CD14-positive monocyte (primary cell): Measurements from ENCODE around the gene DIS3L. TPM values are rescaled to one million over a fixed set of nuclear protein-coding genes. Genes with fewer than 3 reads are reported as not detected.
"Not testable (repeated sequence)": the region's sequence is repeated elsewhere in the genome, so short reads cannot be mapped to it uniquely, and the experiment has no call there.

Source experiments
- DNase-seq, 3 donors: peaks; one replicate each; pipeline ENCODE4 v3.0.0-alpha.2; 2011 to 2022
- H2AFZ ChIP-seq: 2 replicates; pipeline ENCODE4 v1.6.0; 2012; ENCODE audit warnings: mild to moderate bottlenecking, low read depth, low read length, inconsistent platforms; ENCODE audit not compliant: insufficient read depth, poor library complexity, severe bottlenecking
- H3K27ac ChIP-seq, 2 donors: 1 replicate in 1 of 2; 2 replicates in 1 of 2; pipeline ENCODE4 v1.5.1; 2012 to 2013; ENCODE audit warnings: low read length in 2 of 2, control low read depth in 1 of 2, inconsistent platforms in 1 of 2, low read depth in 1 of 2, mild to moderate bottlenecking in 1 of 2
- H3K27me3 ChIP-seq, 2 donors: one replicate each; pipeline versions ENCODE4 v1.6.0 to v1.6.1; 2011 to 2013; ENCODE audit warnings: low read length in 2 of 2; ENCODE audit not compliant: control insufficient read depth in 2 of 2, insufficient read depth in 2 of 2
- H3K36me3 ChIP-seq, 2 donors: replicated peaks in 1 of 2; 1 replicate in 1 of 2; 2 replicates in 1 of 2; pipeline versions ENCODE4 v1.5.1 to v1.6.1; 2012 to 2013; ENCODE audit warnings: low read length in 2 of 2, control low read depth in 1 of 2, inconsistent platforms in 1 of 2, mild to moderate bottlenecking in 1 of 2; ENCODE audit not compliant: insufficient read depth in 2 of 2, control insufficient read depth in 1 of 2
- H3K4me1 ChIP-seq, 2 donors: 1 replicate in 1 of 2; 2 replicates in 1 of 2; pipeline versions ENCODE4 v1.5.1 to v1.6.1; 2012 to 2013; ENCODE audit warnings: low read length in 2 of 2, control low read depth in 1 of 2, inconsistent platforms in 1 of 2, mild to moderate bottlenecking in 1 of 2, moderate library complexity in 1 of 2; ENCODE audit not compliant: insufficient read depth in 2 of 2, control insufficient read depth in 1 of 2
- H3K4me2 ChIP-seq: replicated peaks from 2 replicates; pipeline ENCODE3; 2012; ENCODE audit warnings: low read length, moderate library complexity, mild to moderate bottlenecking; ENCODE audit not compliant: poor library complexity, severe bottlenecking; ENCODE audit errors: extremely low read depth
- H3K4me3 ChIP-seq, 3 experiments: fragments of 200-600 bp in 1 of 3; sonication (generic) in 1 of 3; replicated peaks in 1 of 3; 1 replicate in 2 of 3; 2 replicates in 1 of 3; pipeline ENCODE4 v1.5.1; 2011 to 2013; ENCODE audit warnings: low read length in 3 of 3, mild to moderate bottlenecking in 3 of 3, control low read depth in 2 of 3, low read depth in 2 of 3, inconsistent platforms in 1 of 3, moderate library complexity in 1 of 3
- H3K79me2 ChIP-seq: 2 replicates; pipeline ENCODE4 v1.6.0; 2012; ENCODE audit warnings: mild to moderate bottlenecking, control low read depth, inconsistent platforms, low read length, moderate library complexity; ENCODE audit not compliant: insufficient read depth
- H3K9ac ChIP-seq: 2 replicates; pipeline ENCODE4 v1.6.0; 2017; ENCODE audit warnings: low read length, mild to moderate bottlenecking; ENCODE audit not compliant: insufficient read depth, poor library complexity, severe bottlenecking
- H3K9me3 ChIP-seq, 2 donors: replicated peaks in 1 of 2; 1 replicate in 1 of 2; 2 replicates in 1 of 2; pipeline versions ENCODE4 v1.5.1 to v1.6.1; 2012 to 2013; ENCODE audit warnings: low read length in 2 of 2, control low read depth in 1 of 2; ENCODE audit not compliant: control insufficient read depth in 1 of 2, insufficient read depth in 1 of 2
- H4K20me1 ChIP-seq: 2 replicates; pipeline ENCODE4 v1.6.0; 2012; ENCODE audit warnings: mild to moderate bottlenecking, low read length, control low read depth, moderate library complexity; ENCODE audit not compliant: insufficient read depth
- H3K27ac Mint-ChIP-seq, 7 donors: one replicate each; pipeline ENCODE4 v1.8.0; 2020; ENCODE audit warnings: mild to moderate bottlenecking in 7 of 7, mixed read lengths in 7 of 7, moderate library complexity in 6 of 7, inconsistent platforms in 2 of 7
- H3K27me3 Mint-ChIP-seq, 3 donors: one replicate each; pipeline ENCODE4 v1.8.0; 2021 to 2022; ENCODE audit warnings: low read depth in 3 of 3, mild to moderate bottlenecking in 3 of 3, mixed read lengths in 3 of 3, moderate library complexity in 3 of 3, inconsistent platforms in 1 of 3
- H3K36me3 Mint-ChIP-seq, 2 donors: one replicate each; pipeline ENCODE4 v1.8.0; 2020; ENCODE audit warnings: mixed read lengths in 2 of 2, inconsistent platforms in 1 of 2, mild to moderate bottlenecking in 1 of 2
- H3K4me1 Mint-ChIP-seq: one replicate; pipeline ENCODE4 v1.8.0; 2020; ENCODE audit warnings: mild to moderate bottlenecking, mixed read lengths
- H3K4me3 Mint-ChIP-seq, 2 donors: one replicate each; pipeline ENCODE4 v1.8.0; 2020; ENCODE audit warnings: mild to moderate bottlenecking in 2 of 2, mixed read lengths in 2 of 2, moderate library complexity in 1 of 2
- H3K9me3 Mint-ChIP-seq, 7 donors: one replicate each; pipeline ENCODE4 v1.8.0; 2020 to 2022; ENCODE audit warnings: mixed read lengths in 7 of 7, mild to moderate bottlenecking in 6 of 7, moderate library complexity in 6 of 7, inconsistent platforms in 2 of 7
- WGBS: methylation state at CpG from one replicate; pipeline ENCODE4 v1.1.5; 2013; ENCODE audit warnings: missing lambda C conversion rate; ENCODE audit not compliant: insufficient coverage; 5-methylcytosine and 5-hydroxymethylcytosine counted together
- intact Hi-C, 2 donors: fragments of 100-400 bp; cut with micrococcal nuclease; formaldehyde crosslinking; loops; one replicate each; pipeline versions ENCODE4 v1.15.0 to v1.15.1; 2023
- polyA plus RNA-seq, 3 donors: library from polyadenylated mRNA; depleted of rRNA in 1 of 3; unstranded in 2 of 3; stranded (reverse) in 1 of 3; fragments of 300-500 nt in 2 of 3; fragments of >200 nt in 1 of 3; fragmentation: Illumina TruSeq in 2 of 3; gene quantifications; 1 replicate in 2 of 3; 2 replicates in 1 of 3; pipeline ENCODE4 v1.2.3, GENCODE V29; 2012 to 2021
- TF ChIP-seq, protein P1 (sequence below): fragments of 200-600 bp; IDR thresholded peaks from one replicate; pipeline ENCODE4 v1.8.0; 2022; ENCODE audit warnings: antibody characterized with exemption, mild to moderate bottlenecking

Gene DIS3L
- polyA plus RNA-seq, 3 donors, result 13.2 to 17.0 (median 13.6) TPM

DNA sequence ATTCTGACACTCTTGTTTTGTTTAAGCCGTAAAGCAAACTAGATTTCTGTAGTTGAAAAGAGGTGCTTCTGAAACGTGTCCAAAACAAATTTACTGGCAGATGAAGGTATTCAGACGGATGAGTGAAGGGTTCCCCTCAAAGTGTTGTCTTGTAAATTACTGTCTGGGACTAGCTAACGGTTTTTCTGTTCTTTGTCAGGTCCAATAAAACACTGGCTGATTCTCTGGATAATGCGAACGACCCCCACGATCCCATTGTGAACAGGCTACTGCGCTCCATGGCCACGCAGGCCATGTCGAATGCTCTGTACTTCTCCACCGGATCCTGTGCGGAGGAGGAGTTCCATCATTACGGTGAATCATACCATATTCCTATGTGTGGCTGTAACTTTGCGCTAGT, 35.4 kb downstream of the DIS3L start:
- no peak overlapping the region for H3K4me3 ChIP-seq
- peaks cover 76 to 97% of the 10 kb centered on the region in 2 donors for H3K36me3 ChIP-seq
- intact Hi-C loops, result no loop called here
- DNase-seq, result no peak
- no peak overlapping the region for H3K4me2 ChIP-seq
- H3K9me3 ChIP-seq, result no peaks in the 10 kb centered on the region
- no peaks in the 10 kb centered on the region for H4K20me1 ChIP-seq
- no peaks in the 10 kb centered on the region for H3K79me2 ChIP-seq
- no peak overlapping the region for H3K27ac ChIP-seq
- H3K4me1 ChIP-seq, result no peaks in the 10 kb centered on the region
- Mint-ChIP-seq H3K27ac (no peak overlapping the region), H3K4me1 (no peaks in the 10 kb centered on the region), H3K9me3 (no peaks in the 10 kb centered on the region), H3K27me3 (peaks cover 0 to 2% (median 0%) of the 10 kb centered on the region in 3 donors), H3K36me3 (peaks cover 64 to 90% of the 10 kb centered on the region in 2 donors), H3K4me3 (no peak overlapping the region)
- no peaks in the 10 kb centered on the region for H3K27me3 ChIP-seq
- no peak overlapping the region for H2AFZ ChIP-seq
- WGBS, result 98% methylated on average over 5 of the region's 14 CpGs
- H3K9ac ChIP-seq, result no peak overlapping the region
- TF ChIP-seq, protein P1, sequence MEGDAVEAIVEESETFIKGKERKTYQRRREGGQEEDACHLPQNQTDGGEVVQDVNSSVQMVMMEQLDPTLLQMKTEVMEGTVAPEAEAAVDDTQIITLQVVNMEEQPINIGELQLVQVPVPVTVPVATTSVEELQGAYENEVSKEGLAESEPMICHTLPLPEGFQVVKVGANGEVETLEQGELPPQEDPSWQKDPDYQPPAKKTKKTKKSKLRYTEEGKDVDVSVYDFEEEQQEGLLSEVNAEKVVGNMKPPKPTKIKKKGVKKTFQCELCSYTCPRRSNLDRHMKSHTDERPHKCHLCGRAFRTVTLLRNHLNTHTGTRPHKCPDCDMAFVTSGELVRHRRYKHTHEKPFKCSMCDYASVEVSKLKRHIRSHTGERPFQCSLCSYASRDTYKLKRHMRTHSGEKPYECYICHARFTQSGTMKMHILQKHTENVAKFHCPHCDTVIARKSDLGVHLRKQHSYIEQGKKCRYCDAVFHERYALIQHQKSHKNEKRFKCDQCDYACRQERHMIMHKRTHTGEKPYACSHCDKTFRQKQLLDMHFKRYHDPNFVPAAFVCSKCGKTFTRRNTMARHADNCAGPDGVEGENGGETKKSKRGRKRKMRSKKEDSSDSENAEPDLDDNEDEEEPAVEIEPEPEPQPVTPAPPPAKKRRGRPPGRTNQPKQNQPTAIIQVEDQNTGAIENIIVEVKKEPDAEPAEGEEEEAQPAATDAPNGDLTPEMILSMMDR, result no peak

DNA sequence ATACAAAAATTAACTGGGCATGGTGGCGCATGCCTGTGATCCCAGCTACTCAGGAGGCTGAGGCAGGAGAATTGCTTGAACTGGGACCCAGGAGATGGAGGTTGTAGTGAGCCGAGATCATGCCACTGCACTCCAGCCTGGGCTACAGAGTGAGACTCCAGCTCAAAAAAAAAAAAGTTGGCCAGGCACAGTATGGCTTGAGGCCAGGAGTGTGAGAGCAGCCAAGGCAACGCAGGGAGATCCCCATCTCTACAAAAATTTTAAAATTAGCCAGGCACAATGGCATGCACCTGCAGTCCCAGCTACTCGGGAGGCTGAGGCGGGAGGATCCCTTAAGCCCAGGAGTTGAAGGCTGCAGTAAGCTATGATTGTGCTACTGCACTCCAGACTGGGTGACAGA, 55.2 kb downstream of the DIS3L start:
- H4K20me1 ChIP-seq, H3K27me3 ChIP-seq, DNase-seq, H3K79me2 ChIP-seq, H3K4me1 Mint-ChIP-seq, H3K27ac Mint-ChIP-seq, H3K4me1 ChIP-seq, H2AFZ ChIP-seq, H3K9ac ChIP-seq, H3K9me3 ChIP-seq, H3K4me3 Mint-ChIP-seq, H3K27ac ChIP-seq, intact Hi-C loops, H3K9me3 Mint-ChIP-seq, H3K27me3 Mint-ChIP-seq, H3K4me3 ChIP-seq, H3K4me2 ChIP-seq: not testable (repeated sequence)
- peaks cover 24 to 61% of the 10 kb centered on the region in 2 donors for H3K36me3 Mint-ChIP-seq
- H3K36me3 ChIP-seq, result peaks cover 17 to 46% of the 10 kb centered on the region in 2 donors
- 75% methylated on average over 4 of the region's 5 CpGs for WGBS
